K562 (cell line): ENCODE measurements around the gene COL23A1. TPM values are rescaled to one million over a fixed set of nuclear protein-coding genes. Genes with fewer than 3 reads are reported as not detected.

Source experiments
- ATAC-seq: fragments of 200-7000 bp; cut with Tn5 transposase; 3 replicates; pipeline ENCODE4 v1.9.1; 2020; ENCODE audit warnings: moderate library complexity
- BruUV-seq: library from RNA; stranded (reverse); fragments of 400-500 nt; replicated peaks from 2 replicates; lab custom pipeline; 2021; lab: Mats Ljungman, UMichigan
- CTCF ChIA-PET: fragments of 300-600 bp; formaldehyde crosslinking; extraction: SDS; loops from one replicate; lab custom pipeline; 2021; ENCODE audit warnings: low intra/inter-chr PET ratio; lab: Yijun Ruan, JAX
- POLR2A ChIA-PET: fragments of 300-600, 350-650 bp; sonication (Branson Sonifier 250); formaldehyde crosslinking; extraction: SDS; loops from one replicate; lab custom pipeline; 2021; ENCODE audit warnings: antibody characterized with exemption, inconsistent platforms; lab: Yijun Ruan, JAX
- DNase-seq, 4 experiments: peaks; one replicate each; pipeline versions ENCODE4 v3.0.0 to v3.0.0-alpha.2; 2011 to 2018; ENCODE audit warnings: low spot score in 3 of 4, mixed read lengths in 3 of 4; ENCODE audit errors: extremely low read depth in 1 of 4
- FAIRE-seq: peaks from 2 replicates; lab custom pipeline; 2011; peaks lifted over from hg19 to GRCh38; lab: Jason Lieb, UNC
- H2AFZ ChIP-seq: 2 replicates; pipeline ENCODE4 v1.6.0; 2011; ENCODE audit warnings: low read depth, low read length, control low read depth, inconsistent platforms
- H3K27ac ChIP-seq: fragments of 200-600 bp; 3 replicates; pipeline ENCODE4 v1.8.0; 2011; ENCODE audit warnings: low read depth, mild to moderate bottlenecking, control low read depth, inconsistent platforms, low read length, moderate library complexity, mixed read lengths; ENCODE audit errors: extremely low read depth
- H3K27me3 ChIP-seq, 2 experiments: fragments of 300-600 bp in 1 of 2; 2 replicates in 1 of 2; 3 replicates in 1 of 2; pipeline versions ENCODE4 v1.6.0 to v1.8.0; 2011; ENCODE audit warnings: inconsistent platforms in 2 of 2, low read length in 2 of 2, mild to moderate bottlenecking in 1 of 2, mixed read lengths in 1 of 2, moderate library complexity in 1 of 2; ENCODE audit not compliant: control insufficient read depth in 2 of 2, insufficient read depth in 2 of 2
- H3K36me3 ChIP-seq: fragments of 300-600 bp; 3 replicates; pipeline ENCODE4 v1.8.0; 2011; ENCODE audit warnings: mild to moderate bottlenecking, low read length, inconsistent platforms; ENCODE audit not compliant: control insufficient read depth, insufficient read depth
- H3K4me1 ChIP-seq, 2 experiments: fragments of 200-600 bp in 1 of 2; replicated peaks in 1 of 2; 2 replicates in 1 of 2; 3 replicates in 1 of 2; pipeline versions ENCODE4 v1.5.1 to v1.8.0; 2011; ENCODE audit warnings: inconsistent platforms in 2 of 2, low read length in 2 of 2, mild to moderate bottlenecking in 1 of 2, mixed read lengths in 1 of 2, moderate library complexity in 1 of 2; ENCODE audit not compliant: control insufficient read depth in 2 of 2, insufficient read depth in 2 of 2
- H3K4me2 ChIP-seq: 2 replicates; pipeline ENCODE4 v1.6.1; 2011; ENCODE audit warnings: low read length, control low read depth, inconsistent platforms, mixed read lengths; ENCODE audit not compliant: insufficient read depth
- H3K4me3 ChIP-seq: fragments of 200-600 bp; sonication (generic), shearing (Covaris generic); 2 replicates; pipeline ENCODE4 v1.5.1; 2016; ENCODE audit warnings: control low read depth, inconsistent platforms
- H3K79me2 ChIP-seq: fragments of 200-600 bp; 3 replicates; pipeline ENCODE4 v1.8.0; 2011; ENCODE audit warnings: low read length, inconsistent platforms; ENCODE audit not compliant: control insufficient read depth, insufficient read depth
- H3K9ac ChIP-seq, 2 experiments: 2 replicates each; pipeline versions ENCODE4 v1.6.0 to v1.6.1; 2011; ENCODE audit warnings: low read depth in 2 of 2, low read length in 2 of 2, control low read depth in 1 of 2, inconsistent platforms in 1 of 2, mild to moderate bottlenecking in 1 of 2, mixed read lengths in 1 of 2; ENCODE audit not compliant: insufficient read depth in 1 of 2
- H3K9me1 ChIP-seq: one replicate; pipeline ENCODE4 v1.6.0; 2011; ENCODE audit warnings: inconsistent platforms, mild to moderate bottlenecking, low read length, moderate library complexity; ENCODE audit not compliant: control insufficient read depth, insufficient read depth
- H3K9me3 ChIP-seq: replicated peaks from 2 replicates; pipeline ENCODE4 v1.5.1; 2011; ENCODE audit warnings: low read depth, low read length, inconsistent platforms; ENCODE audit not compliant: control insufficient read depth, insufficient read depth
- H4K20me1 ChIP-seq: replicated peaks from 2 replicates; pipeline ENCODE4 v1.6.1; 2011; ENCODE audit warnings: low read length, inconsistent platforms, mixed read lengths; ENCODE audit not compliant: control insufficient read depth, insufficient read depth
- JUN ChIP-seq, 2 experiments: sonication (generic) in 1 of 2; formaldehyde crosslinking in 1 of 2; IDR thresholded peaks; 2 replicates each; pipeline versions ENCODE4 v1.6.1 to v1.8.0; 2012 to 2022; ENCODE audit warnings: borderline replicate concordance in 2 of 2, mild to moderate bottlenecking in 2 of 2, improper control_type of control experiment in 1 of 2, low read depth in 1 of 2, low read length in 1 of 2, missing genetic modification reagents in 1 of 2
- SAFB ChIP-seq: fragments of 200-400 bp; formaldehyde crosslinking; IDR thresholded peaks from 2 replicates; pipeline ENCODE4 v1.6.1; 2017; ENCODE audit warnings: low read depth, low read length, borderline replicate concordance
- SP1 ChIP-seq: sonication (generic); formaldehyde crosslinking; IDR thresholded peaks from 2 replicates; pipeline ENCODE4 v1.8.1; 2022; ENCODE audit warnings: mild to moderate bottlenecking, missing genetic modification reagents
- STAG1 ChIP-seq: sonication (generic); formaldehyde crosslinking; IDR thresholded peaks from 2 replicates; pipeline ENCODE4 v1.5.0; 2020; ENCODE audit warnings: missing genetic modification reagents, borderline replicate concordance
- ZNF274 ChIP-seq: IDR thresholded peaks from 2 replicates; pipeline ENCODE4 v1.6.1; 2011; ENCODE audit warnings: low read depth, mild to moderate bottlenecking, low read length, moderate library complexity, borderline replicate concordance
- ZNF436 ChIP-seq: fragments of 250-450, 450-650 bp; sonication (Bioruptor Pico); formaldehyde crosslinking; IDR thresholded peaks from 2 replicates; pipeline ENCODE4 v1.7.0; 2020; ENCODE audit warnings: mild to moderate bottlenecking
- WGBS: fragments of 100-300 bp; shearing (Covaris generic); methylation state at CpG from one replicate; pipeline ENCODE4 v1.1.6; 2016; ENCODE audit warnings: low coverage, mixed read lengths; ENCODE audit not compliant: insufficient coverage; ENCODE audit errors: missing lambda C conversion rate; 5-methylcytosine and 5-hydroxymethylcytosine counted together
- in situ Hi-C: fragments of 300-500 bp; cut with MboI; formaldehyde crosslinking; loops from 4 replicates; pipeline ENCODE4 v1.15.0; 2018; ENCODE audit warnings: inconsistent platforms, mixed read lengths
- intact Hi-C: fragments of 100-400 bp; cut with micrococcal nuclease; formaldehyde crosslinking; loops from 2 replicates; pipeline ENCODE4 v1.14.2; 2022
- polyA plus RNA-seq, 8 experiments: library from polyadenylated mRNA; depleted of rRNA in 4 of 8; stranded (reverse) in 5 of 8; unstranded in 3 of 8; fragments of >200 nt; fragmentation: Nextera tagmentation in 2 of 8; fragmentation: Illumina TruSeq in 1 of 8; extraction: Ambion mirVana in 2 of 8; extraction: Trizol in 1 of 8; gene quantifications; 2 replicates each; pipeline versions ENCODE4 v1.2.1 to v1.2.3, GENCODE V29; 2011 to 2014; ENCODE audit warnings: inconsistent platforms in 1 of 8, missing spikeins in 1 of 8
- total RNA-seq, 7 experiments: library from RNA; depleted of rRNA in 6 of 7; stranded (reverse); fragments of >200 nt in 6 of 7; fragmentation: Illumina TruSeq in 2 of 7; extraction: Trizol in 2 of 7; gene quantifications; 2 replicates each; pipeline versions ENCODE4 v1.2.1 to v1.2.3, GENCODE V29; 2011 to 2021; ENCODE audit warnings: low replicate concordance in 1 of 7

COL23A1 gene
- total and polyA plus RNA-seq, 9 of the 15 experiments (the other 6 are each of a cell fraction or from before 2014, with no cell fraction given) = 0.09 TPM; not detected in 8

DNA sequence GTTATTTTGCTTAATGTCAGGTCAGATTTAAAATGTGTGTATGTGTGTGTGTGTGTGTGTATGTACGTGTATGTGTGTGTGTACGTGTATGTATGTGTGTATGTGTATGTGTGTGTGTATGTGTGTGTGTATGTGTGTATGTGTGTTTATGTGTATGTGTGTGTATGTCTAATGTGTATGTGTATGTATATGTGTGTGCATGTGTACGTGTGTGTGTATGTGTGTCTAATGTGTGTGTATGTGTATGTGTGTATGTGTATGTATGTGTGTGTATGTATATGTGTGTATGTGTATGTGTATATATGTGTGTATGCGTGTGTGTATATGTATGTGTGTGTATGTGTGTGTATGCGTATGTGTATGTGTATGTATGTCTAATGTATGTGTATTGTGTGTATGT, 232.5 kb downstream of the COL23A1 start:
- TF ChIP-seq ZNF436 (no peak), ZNF274 (no peak), STAG1 (CRISPR knock-in tag) (no peak), SP1 (CRISPR knock-in tag) (no peak), JUN (IDR thresholded peaks at IDR 0.05; ENCODE audit: borderline replicate concordance, low read depth, low read length) (no peak), JUN (CRISPR knock-in tag; IDR thresholded peaks at IDR 0.05; ENCODE audit: borderline replicate concordance) (no peak), SAFB (no peak)
- TF ChIP-seq, all 486 proteins: peak for 0
- no peak overlapping the region for H3K27ac ChIP-seq
- H3K4me1 ChIP-seq = peaks cover 0 to 3% of the 10 kb centered on the region in 2 experiments; a peak in 1 of 5 replicates
- POLR2A ChIA-PET = no interaction called here
- in situ Hi-C loops = no loop called here
- no peaks in the 10 kb centered on the region for H3K79me2 ChIP-seq
- CTCF ChIA-PET = no interaction called here
- no peak overlapping the region for H3K4me2 ChIP-seq
- no peak overlapping the region for H3K9ac ChIP-seq
- DNase-seq (no peak), ATAC-seq (no peak), FAIRE-seq (no peak)
- intact Hi-C loops = no loop called here
- no peaks in the 10 kb centered on the region for H3K36me3 ChIP-seq
- no peaks in the 10 kb centered on the region for H4K20me1 ChIP-seq
- peaks cover 33 to 63% of the 10 kb centered on the region in 2 experiments for H3K27me3 ChIP-seq
- H3K9me1 ChIP-seq = peaks cover 4% of the 10 kb centered on the region
- no peak overlapping the region for H2AFZ ChIP-seq
- no peak overlapping the region for H3K4me3 ChIP-seq
- no TSS peak for BruUV-seq
- WGBS = 83% methylated on average over 2 of the region's 5 CpGs
- H3K9me3 ChIP-seq = peaks cover 6% of the 10 kb centered on the region; the same call in 1 of the 2 replicates
